Transverse colon (tissue), 3 donors: ENCODE data around the gene GRB14.

ENCODE experiments used
- EP300 ChIP-seq: sonication (generic); formaldehyde crosslinking; IDR thresholded peaks from one replicate; pipeline ENCODE4 v1.6.1; 2017; ENCODE audit warnings: antibody characterized with exemption, low read depth
- TF ChIP-seq, protein P1 (sequence below), 5 experiments: fragments of 200-600 bp in 3 of 5; fragments of 450-650 bp in 2 of 5; sonication (generic) in 3 of 5; IDR thresholded peaks; 1 replicate in 2 of 5; 2 replicates in 3 of 5; pipeline ENCODE4 v1.5.1; 2016 to 2017; ENCODE audit warnings: antibody characterized with exemption in 5 of 5, inconsistent platforms in 3 of 5, mild to moderate bottlenecking in 2 of 5, moderate library complexity in 1 of 5

DNA sequence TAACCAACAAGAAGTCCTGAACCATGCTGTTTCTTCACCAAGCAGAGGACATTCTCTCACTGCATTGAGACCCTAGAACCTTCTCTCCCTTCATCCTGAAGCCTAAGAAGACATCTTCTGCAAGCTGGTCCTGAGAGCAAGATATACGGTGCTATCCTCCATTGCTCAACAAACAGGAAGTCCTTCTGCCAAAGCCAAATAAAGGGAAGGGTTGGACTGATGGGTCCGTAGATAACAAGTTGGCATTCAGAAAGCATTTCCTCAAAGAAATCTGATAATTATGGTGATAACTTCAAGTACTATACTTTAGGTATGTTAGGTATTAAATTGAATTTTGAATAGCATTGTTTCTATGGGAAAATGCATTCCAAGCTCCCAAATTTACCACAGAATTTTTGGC, 23.3 kb downstream of the GRB14 start:
- TF ChIP-seq, protein P1, sequence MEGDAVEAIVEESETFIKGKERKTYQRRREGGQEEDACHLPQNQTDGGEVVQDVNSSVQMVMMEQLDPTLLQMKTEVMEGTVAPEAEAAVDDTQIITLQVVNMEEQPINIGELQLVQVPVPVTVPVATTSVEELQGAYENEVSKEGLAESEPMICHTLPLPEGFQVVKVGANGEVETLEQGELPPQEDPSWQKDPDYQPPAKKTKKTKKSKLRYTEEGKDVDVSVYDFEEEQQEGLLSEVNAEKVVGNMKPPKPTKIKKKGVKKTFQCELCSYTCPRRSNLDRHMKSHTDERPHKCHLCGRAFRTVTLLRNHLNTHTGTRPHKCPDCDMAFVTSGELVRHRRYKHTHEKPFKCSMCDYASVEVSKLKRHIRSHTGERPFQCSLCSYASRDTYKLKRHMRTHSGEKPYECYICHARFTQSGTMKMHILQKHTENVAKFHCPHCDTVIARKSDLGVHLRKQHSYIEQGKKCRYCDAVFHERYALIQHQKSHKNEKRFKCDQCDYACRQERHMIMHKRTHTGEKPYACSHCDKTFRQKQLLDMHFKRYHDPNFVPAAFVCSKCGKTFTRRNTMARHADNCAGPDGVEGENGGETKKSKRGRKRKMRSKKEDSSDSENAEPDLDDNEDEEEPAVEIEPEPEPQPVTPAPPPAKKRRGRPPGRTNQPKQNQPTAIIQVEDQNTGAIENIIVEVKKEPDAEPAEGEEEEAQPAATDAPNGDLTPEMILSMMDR (IDR thresholded peaks at IDR 0.05), result no peak
- no peak for TF ChIP-seq EP300
